ENCODE data around the gene SERPINB7.

SERPINB7 gene

DNA sequence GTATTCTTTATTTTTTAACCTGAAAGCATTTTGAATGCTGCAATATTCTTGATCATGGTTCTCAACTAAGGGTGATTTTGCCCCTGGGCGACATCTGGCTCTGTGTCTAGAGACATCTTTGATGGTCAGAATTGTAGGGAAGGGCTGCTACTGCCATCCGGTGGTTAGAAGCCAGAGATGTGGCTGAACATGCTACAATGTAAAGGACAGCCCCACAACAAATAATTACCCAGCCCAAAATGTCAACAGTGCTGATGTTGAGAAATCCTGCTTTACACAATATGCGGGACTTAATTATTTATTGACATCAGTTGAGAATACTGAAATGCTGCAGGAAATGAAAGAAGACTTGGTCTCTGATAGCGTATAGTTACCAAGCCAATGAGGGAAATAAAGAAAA lies 74.8 kb downstream of the SERPINB7 start:
- DNase-seq, result no peak

DNA sequence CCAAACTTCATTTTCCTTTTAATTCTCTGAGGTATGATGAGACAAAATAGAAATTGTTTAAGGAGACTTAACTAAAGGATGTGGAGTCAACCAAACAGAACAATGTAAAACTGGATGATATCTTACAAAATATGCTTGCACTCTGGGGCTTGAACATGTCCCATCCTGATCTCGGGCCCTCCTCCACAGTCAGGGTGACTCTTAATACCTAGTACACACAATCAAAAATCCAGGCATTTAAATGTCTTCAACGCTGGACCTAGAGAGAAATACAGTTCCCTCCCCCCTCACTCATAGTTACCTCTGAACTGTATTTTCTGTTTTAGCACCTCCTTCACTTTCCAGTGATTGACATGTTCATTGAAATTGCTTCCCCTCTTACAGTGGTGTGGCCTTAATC lies 75.4 kb downstream of the SERPINB7 start:
- no peak for DNase-seq
